DMS114 treated with DMSO at 0.1 percent for 48 hours (cell line): Measurements from ENCODE around the gene SHC2.
"Not testable (repeated sequence)": the region's sequence is repeated elsewhere in the genome, so short reads cannot be mapped to it uniquely, and the experiment has no call there.

ENCODE experiments used
- DNase-seq: peaks from one replicate; lab custom pipeline; 2025; ENCODE audit not compliant: unreplicated experiment; lab: John Stamatoyannopoulos, UW

The SHC2 gene

GRCh38 chr19:427675-428074, 33.2 kb downstream of the SHC2 start:
- not testable (repeated sequence) for DNase-seq

GRCh38 chr19:426725-427445, 33.9 kb downstream of the SHC2 start:
- no peak for DNase-seq

- DNase-seq, result no peak
Observed at GRCh38 chr19:425056-425455, 35.8 kb downstream of the SHC2 start.

- DNase-seq, result no peak
Observed at GRCh38 chr19:424546-424945, 36.3 kb downstream of the SHC2 start.

GRCh38 chr19:423691-424466, 37.0 kb downstream of the SHC2 start:
- DNase-seq, result no peak

GRCh38 chr19:422917-423226, 38.0 kb downstream of the SHC2 start:
- not testable (repeated sequence) for DNase-seq

- DNase-seq, result no peak
Observed at GRCh38 chr19:422213-422916, 38.5 kb downstream of the SHC2 start.

- no peak for DNase-seq
Observed at GRCh38 chr19:419721-420515, 40.9 kb downstream of the SHC2 start.

GRCh38 chr19:418761-419671, 41.8 kb downstream of the SHC2 start:
- no peak for DNase-seq

GRCh38 chr19:416416-416815, 44.4 kb downstream of the SHC2 start:
- no peak for DNase-seq

- no peak for DNase-seq
Observed at GRCh38 chr19:415292-415691, 45.5 kb downstream of the SHC2 start.

- DNase-seq, result no peak
Observed at GRCh38 chr19:413756-414420, 46.9 kb downstream of the SHC2 start.

GRCh38 chr19:412356-413355, 48.2 kb downstream of the SHC2 start:
- DNase-seq, result no peak

- DNase-seq, result no peak
Observed at GRCh38 chr19:411723-412355, 49.0 kb downstream of the SHC2 start.

- DNase-seq, result not testable (repeated sequence)
Observed at GRCh38 chr19:411121-411722, 49.6 kb downstream of the SHC2 start.

GRCh38 chr19:410243-410781, 50.5 kb downstream of the SHC2 start:
- no peak for DNase-seq

- no peak for DNase-seq
Observed at GRCh38 chr19:409516-410242, 51.2 kb downstream of the SHC2 start.
